ENCODE results near the gene MTERF4. TPM values are rescaled to one million over a fixed set of nuclear protein-coding genes. Genes with fewer than 3 reads are reported as not detected.

Gene MTERF4
- total and polyA plus RNA-seq, 7 donors = 18.9 to 47.9 (median 29.1) TPM

- no peaks in the 10 kb centered on the region for H3K36me3 ChIP-seq
- H3K4me1 ChIP-seq = peaks cover 0 to 30% (median 15%) of the 10 kb centered on the region in 4 donors
- peak within 1 kb of the TSS; percentile 74 to 98 (median 92) for H3K4me3 ChIP-seq
- TF ChIP-seq EP300 (IDR thresholded peaks at IDR 0.05) (no peak), POLR2AphosphoS5 (IDR thresholded peaks at IDR 0.05) (no peak), POLR2A (IDR thresholded peaks at IDR 0.05) (no peak), CTCF (IDR thresholded peaks at IDR 0.05) (no peak)
- intact Hi-C loops (cut with DNase I) = loop anchor here (2.0 kb wide), 2 partner anchors 70 to 208 kb away; partner anchors contain the start of gene FARP2
- H3K27me3 ChIP-seq = no peaks in the 10 kb centered on the region
- 0% methylated on average over 88 of the region's 88 CpGs for WGBS, 2 donors
- peak within 1 kb of the TSS; percentile 77 to 90 (median 86) for H3K27ac ChIP-seq
- DNase-seq = peak; percentile 97
- no peaks in the 10 kb centered on the region for H3K9me3 ChIP-seq
These were observed 47.0 kb upstream of the MTERF4 start, which contains the start of gene PASK for GRCh38 chr2:241148891-241149674. Gene PASK, minus strand, starts transcription at chr2:241149472. Its CDS starts 6,440 bp downstream, at chr2:241143032.

- Histone ChIP-seq H3K4me3 (no peak overlapping the region), H3K27me3 (no peaks in the 10 kb centered on the region), H3K36me3 (no peaks in the 10 kb centered on the region), H3K4me1 (peaks cover 0 to 30% (median 15%) of the 10 kb centered on the region in 4 donors), H3K9me3 (no peaks in the 10 kb centered on the region), H3K27ac (no peak overlapping the region)
- intact Hi-C loops (cut with DNase I) = loop anchor here (2.0 kb wide), 2 partner anchors 71 to 209 kb away; partner anchors contain the start of gene FARP2
- TF ChIP-seq EP300 (IDR thresholded peaks at IDR 0.05) (no peak), POLR2AphosphoS5 (IDR thresholded peaks at IDR 0.05) (no peak), POLR2A (IDR thresholded peaks at IDR 0.05) (no peak), CTCF (IDR thresholded peaks at IDR 0.05) (no peak)
- WGBS, 2 donors = 79 to 86% methylated on average over 4 of the region's 4 CpGs
- DNase-seq = no peak
These were observed 46.2 kb upstream of the MTERF4 start for GRCh38 chr2:241148239-241148638.

- Histone ChIP-seq H3K4me1 (peaks cover 0 to 30% (median 15%) of the 10 kb centered on the region in 4 donors), H3K27ac (no peak overlapping the region), H3K9me3 (no peaks in the 10 kb centered on the region), H3K27me3 (no peaks in the 10 kb centered on the region), H3K4me3 (no peak overlapping the region), H3K36me3 (no peaks in the 10 kb centered on the region)
- WGBS, 2 donors = 95 to 96% methylated on average over 3 of the region's 3 CpGs
- no peak for DNase-seq
- intact Hi-C loops (cut with DNase I) = no loop called here
- TF ChIP-seq CTCF (IDR thresholded peaks at IDR 0.05) = no peak
- TF ChIP-seq POLR2A (IDR thresholded peaks at IDR 0.05) = no peak
- TF ChIP-seq POLR2AphosphoS5 (IDR thresholded peaks at IDR 0.05) = no peak
- no peak for TF ChIP-seq EP300 (IDR thresholded peaks at IDR 0.05)
These were observed 45.2 kb upstream of the MTERF4 start for GRCh38 chr2:241147336-241147735.

GRCh38 chr2:241146286-241146685, 44.2 kb upstream of the MTERF4 start:
- H3K9me3 ChIP-seq = no peaks in the 10 kb centered on the region
- no peak overlapping the region for H3K4me3 ChIP-seq
- 78 to 79% methylated on average over 4 of the region's 4 CpGs for WGBS, 2 donors
- H3K4me1 ChIP-seq = peaks cover 0 to 21% (median 14%) of the 10 kb centered on the region in 4 donors
- no peaks in the 10 kb centered on the region for H3K36me3 ChIP-seq
- DNase-seq = no peak
- intact Hi-C loops (cut with DNase I) = no loop called here
- no peak overlapping the region for H3K27ac ChIP-seq
- TF ChIP-seq POLR2AphosphoS5 (IDR thresholded peaks at IDR 0.05) (no peak), CTCF (IDR thresholded peaks at IDR 0.05) (no peak), POLR2A (IDR thresholded peaks at IDR 0.05) (no peak), EP300 (IDR thresholded peaks at IDR 0.05) (no peak)
- H3K27me3 ChIP-seq = no peaks in the 10 kb centered on the region
